GM18858 (cell line): ENCODE data around the gene SH3TC1.

Experiments
- ATAC-seq: cut with Tn5 transposase; IDR thresholded peaks from one replicate; pipeline ENCODE4 v1.9.1; 2021; ENCODE audit not compliant: unreplicated experiment

SH3TC1 gene

DNA sequence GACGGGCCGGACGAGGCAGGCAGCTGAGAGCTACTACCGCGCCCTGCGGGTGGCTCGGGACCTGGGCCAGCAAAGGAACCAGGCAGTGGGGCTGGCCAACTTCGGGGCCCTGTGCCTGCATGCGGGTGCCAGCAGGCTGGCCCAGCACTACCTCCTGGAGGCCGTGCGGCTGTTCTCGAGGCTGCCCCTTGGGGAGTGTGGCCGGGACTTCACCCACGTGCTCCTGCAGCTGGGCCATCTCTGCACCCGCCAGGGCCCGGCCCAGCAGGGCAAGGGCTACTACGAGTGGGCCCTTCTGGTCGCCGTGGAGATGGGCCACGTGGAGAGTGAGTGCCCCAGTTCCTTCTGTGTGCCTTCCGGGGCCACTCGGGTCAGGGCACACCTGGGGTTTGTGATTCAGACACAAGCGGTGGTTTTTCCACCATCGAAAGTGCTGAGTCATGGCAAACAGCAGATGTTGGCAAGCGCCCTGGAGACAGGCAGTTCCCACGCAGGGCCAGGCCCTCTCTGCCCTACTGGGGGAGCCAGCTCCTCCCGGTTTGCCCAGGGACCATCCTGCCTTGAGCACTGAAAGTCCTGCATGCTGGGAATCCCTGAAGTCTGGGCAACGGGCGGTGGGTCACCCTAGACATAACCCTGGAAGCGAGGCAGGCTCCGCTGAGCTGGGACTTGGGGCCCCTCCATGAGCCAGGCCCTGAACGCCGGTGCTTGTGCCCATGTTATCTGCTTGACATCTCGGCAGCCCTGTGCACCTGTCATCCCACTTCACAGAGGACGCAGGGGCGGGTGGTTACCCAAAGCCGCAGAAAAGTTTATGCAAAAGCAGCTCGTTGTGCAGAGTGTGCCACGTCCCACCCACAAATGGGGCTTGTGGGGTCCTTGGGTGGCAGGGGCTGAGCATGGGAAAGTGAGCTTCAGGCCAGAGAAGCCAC lies 29.5 kb downstream of the SH3TC1 start:
- peak; percentile 69 for ATAC-seq

DNA sequence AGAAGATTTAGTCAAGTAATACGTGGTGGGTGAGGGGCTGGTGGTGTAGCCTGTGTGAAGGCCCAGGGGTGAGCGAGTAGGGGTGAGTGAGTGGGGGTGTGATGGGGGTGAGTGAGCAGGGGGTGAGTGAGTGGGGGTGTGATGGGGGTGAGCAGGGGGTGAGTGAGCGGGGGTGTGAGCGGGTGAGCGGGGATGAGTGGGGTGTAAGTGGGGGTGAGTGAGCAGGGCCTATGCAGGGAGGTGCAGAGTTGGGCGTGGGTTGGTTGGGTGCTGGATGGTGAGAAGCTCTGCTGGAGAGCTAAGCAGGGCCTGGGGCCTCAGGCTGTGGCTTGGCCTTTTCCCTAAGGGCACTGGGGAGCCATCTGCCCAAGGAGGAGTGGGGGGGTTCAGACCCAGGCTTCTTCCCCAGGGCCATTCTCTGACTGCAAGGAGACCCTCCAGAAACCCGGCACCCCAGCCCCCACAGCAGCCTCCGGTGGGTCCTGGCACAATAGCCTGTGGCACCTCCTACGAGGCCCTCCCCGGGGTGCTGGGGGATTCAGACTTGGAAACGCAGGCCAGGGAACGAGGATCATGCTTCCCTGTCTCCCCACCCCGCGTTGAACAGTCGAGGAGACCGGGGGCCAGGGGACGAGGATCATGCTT lies 30.4 kb downstream of the SH3TC1 start:
- no peak for ATAC-seq

DNA sequence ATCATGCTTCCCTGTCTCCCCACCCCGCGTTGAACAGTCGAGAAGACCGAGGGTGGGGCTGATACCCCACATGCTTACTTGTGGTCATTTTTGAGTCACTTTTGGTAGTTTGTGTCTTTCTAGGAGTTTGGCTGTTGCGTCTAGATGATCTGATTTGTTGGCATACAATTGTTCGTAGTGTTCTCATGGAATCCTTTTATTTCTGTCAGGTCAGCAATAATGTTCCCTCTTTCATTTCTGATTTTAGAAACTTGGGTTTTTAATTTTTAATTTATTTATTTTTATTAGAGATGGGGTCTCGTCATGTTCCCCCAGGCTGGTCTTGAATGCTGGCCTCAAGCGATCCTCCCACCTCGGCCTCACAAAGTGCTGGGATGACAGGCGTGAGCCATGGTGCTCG lies 30.9 kb downstream of the SH3TC1 start:
- no peak for ATAC-seq

DNA sequence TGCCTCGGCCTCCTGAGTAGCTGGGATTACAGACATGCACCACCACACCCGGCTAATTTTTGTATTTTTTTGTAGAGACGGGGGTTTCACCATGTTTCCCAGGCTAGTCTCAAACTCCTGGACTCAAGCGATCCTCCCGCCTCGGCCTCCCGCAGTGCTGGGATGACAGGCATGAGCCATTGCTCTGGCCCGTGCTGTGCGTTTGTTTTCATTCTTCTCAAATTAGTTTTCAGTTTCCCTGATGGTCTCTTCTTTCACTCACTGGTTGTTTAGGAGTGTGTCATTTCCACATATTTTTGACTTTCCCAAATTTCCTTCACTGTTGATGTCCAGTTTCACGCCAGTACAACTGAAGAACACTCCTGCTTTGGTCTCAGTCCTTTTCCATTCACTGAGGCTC lies 31.8 kb downstream of the SH3TC1 start:
- ATAC-seq: no peak

DNA sequence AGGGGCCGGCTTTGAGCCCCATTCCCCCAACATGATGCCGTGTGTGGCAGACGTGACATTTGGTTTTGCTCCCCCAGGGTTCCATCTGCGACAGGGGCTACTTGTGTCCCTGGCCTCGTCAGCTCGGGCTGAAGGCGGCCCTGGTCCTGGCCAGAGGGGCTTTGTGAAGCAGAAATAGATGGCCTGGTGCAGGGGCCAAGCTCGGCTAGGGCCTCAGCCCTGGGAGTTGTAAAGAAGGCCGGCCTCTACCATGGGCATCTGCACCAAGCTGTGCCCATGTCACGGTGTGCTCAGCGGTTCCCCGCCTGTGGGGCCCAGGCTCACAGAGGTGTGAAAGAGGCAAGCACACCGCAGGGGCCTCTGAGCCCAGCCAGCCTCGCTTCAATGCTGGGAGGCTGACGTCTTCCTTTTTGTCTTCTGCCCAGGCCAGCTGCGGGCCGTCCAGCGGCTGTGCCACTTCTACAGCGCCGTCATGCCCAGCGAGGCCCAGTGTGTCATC lies 32.5 kb downstream of the SH3TC1 start:
- no peak for ATAC-seq

DNA sequence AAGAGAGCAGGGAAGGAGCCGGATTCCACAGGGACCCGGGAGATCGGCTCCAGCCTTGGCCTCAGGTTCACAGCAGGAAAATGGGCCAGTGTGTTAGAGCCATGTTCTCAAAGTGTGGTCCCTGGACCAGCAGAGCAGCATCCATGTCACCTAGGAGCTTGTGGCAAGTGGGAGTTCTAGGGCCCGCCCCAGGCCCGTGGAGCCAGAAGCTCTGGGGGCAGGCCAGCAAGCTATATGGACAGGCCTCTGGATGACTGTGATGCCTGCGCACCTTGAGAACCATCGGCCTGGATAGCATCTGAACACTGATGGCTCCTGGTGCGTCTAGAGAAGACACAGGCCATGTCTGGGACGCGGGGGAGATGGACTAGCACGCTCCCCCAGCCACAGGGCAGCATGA lies 33.7 kb downstream of the SH3TC1 start:
- no peak for ATAC-seq

DNA sequence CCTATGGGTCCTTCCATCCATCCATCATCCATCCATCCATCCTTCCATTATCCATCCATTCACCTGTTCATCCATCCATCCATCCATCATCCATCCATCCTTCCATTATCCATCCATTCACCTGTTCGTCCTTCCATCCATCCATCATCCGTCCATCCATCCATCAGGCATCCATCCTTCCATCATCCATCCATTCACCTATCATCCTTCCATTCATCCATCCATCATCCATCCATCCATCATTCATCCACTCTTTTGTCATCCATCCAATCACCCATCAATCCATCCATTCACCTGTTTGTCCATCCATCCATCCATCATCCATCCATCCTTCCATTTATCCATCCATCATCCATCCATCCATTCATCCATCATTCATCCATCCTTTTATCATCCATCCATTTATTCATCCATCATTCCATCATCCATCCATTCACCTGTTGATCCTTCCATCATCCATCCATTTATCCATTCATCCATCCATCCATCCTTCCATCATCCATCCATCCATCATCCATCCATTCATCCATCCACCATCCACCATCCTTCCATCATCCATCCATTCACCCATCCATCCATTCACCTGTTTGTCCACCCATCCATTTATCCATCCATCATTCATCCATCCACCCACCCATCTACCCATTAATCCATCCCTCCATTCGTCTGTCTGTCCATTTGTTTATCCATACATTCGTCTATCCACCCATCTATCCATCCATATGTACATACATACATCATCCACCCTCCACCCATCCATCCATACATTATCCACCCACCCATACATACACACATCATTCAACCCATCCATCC lies 34.8 kb downstream of the SH3TC1 start:
- no peak for ATAC-seq

DNA sequence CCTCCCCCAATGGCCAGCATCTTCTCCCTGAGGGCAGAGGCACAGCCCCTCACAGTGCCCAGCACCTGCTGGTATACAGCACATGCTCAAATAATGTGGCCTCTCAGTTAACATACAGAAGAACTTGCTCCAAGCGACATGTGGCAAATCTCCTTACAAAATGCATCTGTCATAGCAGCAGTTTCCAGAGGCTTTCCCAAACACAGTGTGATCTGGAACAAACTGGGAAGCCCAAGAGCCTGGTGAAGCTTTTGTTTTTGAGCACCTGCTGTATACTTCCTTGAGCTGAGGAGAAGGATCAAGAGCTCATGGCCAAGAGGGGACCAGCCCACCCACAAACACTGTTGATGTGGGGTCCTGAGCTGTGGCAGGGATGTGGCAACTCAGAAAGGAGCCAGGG lies 35.6 kb downstream of the SH3TC1 start:
- no peak for ATAC-seq

DNA sequence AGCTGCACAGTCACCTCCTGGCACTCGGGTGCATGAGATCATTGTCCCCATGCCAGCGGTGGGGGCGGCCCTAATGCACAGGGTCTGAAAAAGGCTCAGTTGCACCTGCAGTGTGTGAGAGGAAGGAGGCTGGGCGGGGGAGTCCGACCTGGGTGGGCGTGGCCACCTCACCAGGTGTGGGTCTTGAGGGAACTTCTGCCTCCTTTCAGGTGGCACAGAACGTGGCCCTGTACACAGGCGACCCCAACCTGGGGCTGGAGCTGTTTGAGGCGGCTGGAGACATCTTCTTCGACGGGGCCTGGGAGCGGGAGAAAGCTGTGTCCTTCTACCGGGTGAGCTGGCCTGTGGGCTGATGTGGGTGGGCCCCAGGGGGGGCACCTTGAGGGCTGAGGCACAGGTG lies 36.1 kb downstream of the SH3TC1 start:
- ATAC-seq: no peak

DNA sequence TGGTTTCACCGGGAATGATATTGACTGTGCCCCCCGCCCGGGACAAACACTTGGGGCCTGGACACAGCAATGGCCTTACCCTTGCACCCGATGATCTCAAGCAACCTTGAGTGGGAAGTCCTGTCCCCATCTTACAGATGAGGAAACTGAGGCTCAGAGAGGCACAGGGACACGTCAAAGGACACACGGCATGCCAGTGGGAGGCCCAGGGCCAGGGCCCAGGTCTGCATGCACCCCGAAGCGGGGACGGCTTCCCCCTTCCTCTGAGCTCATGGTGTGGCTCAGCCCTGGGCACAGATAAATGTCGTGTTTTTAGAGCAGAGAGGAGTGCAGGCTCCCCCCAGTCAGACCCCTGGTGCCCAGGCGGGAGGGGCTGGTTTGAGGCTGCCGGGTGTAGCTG lies 36.6 kb downstream of the SH3TC1 start:
- no peak for ATAC-seq

DNA sequence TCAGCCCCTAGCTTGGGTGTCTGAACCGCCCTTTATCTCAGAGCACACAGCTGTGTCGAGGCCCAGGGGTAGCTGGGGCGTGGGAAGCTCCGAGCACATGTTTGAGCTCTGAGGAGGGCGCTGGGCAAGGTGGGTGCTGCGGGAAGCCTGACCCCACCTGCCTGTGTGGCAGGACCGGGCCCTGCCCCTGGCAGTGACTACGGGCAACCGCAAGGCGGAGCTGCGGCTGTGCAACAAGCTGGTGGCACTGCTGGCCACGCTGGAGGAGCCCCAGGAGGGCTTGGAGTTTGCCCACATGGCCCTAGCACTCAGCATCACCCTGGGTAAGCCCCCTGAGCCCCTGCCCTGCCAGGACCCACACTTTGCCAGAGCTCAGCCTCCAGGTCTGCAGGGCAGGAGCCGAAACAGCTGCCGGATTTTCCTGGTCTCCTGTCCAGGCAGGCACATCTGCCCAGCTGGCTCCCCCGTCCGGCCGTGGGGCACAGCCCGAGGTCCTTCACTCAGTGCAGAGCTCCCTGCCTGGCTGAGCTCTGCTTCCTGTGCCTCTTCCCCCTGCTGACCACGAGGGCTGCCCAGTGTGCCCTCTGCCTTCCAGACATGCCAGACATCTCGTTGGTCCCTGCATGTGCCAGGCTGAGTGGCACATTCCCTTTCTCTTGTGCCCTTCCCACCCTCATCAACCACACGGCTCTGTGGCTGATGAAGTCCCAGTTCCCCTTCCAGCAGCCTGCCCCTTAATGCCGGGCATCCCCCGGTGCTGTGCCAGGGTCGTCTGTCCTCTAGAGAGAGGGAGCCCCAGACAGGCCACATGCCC lies 37.2 kb downstream of the SH3TC1 start:
- ATAC-seq: no peak

DNA sequence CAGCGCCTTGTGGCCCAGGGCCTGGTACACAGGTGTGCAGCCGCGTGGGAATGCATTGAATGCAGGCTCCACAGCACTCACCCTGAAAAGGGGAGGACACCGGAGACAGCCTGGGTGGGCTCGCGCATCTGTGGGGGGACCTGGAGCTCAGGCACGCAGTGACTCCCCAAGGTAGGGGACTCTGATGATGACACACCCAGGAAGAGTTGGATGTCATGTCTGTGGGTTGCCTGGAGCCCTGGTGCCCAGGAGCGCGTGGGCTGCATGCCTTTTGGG lies 37.8 kb downstream of the SH3TC1 start:
- ATAC-seq: no peak

DNA sequence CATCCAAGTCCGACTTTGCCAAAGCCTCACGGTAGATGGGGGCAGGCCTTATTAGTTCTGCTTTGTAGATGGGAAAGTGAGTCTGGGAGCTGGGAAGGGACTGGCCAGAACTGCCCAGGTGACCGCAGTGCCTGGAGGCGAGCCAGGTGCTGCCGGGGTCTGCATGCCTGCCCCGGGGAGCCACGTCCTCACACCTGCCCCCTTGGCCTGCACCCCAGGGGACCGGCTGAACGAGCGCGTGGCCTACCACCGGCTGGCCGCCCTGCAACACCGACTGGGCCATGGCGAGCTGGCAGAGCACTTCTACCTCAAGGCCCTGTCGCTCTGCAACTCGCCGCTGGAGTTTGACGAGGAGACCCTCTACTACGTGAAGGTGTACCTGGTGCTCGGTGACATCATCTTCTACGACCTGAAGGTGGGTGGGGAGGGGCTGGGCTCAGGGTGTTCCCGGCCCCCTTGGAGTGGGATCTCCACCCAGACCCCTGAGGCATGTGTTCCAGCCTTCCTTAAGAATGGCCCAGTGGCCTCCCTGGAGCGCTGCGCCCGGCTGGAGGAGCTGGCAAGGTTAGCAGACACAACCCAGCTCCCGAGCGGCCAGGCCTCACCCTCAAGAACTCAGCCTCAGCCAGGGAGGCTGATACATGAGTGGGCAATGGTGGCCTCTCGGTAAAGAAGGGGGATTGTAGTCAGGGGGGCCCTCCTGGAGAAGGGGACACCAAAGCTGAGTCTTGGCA lies 38.3 kb downstream of the SH3TC1 start:
- no peak for ATAC-seq

DNA sequence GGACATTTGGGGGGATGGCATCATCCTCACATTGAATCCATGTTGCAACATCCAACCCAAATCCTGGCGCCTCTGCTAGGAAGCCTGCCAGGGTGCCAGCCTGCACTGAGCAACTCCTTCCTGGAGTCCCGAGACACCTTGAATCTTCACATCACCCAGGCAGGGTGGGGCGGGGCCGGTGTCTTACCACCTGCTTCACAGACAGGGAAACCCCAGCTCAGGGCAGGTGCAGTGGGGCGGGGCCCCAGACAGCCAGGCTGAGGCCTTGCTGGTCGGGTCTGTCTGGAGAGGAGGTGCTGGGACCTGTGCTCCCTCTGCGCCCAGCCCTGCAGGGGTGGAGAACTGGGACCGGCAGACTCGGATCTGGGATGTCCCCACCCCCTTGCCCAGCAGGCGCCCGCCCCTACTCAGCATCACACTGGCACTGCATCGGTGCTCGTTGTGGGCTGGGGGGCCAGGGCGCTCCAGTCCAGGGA lies 39.0 kb downstream of the SH3TC1 start:
- no peak for ATAC-seq

DNA sequence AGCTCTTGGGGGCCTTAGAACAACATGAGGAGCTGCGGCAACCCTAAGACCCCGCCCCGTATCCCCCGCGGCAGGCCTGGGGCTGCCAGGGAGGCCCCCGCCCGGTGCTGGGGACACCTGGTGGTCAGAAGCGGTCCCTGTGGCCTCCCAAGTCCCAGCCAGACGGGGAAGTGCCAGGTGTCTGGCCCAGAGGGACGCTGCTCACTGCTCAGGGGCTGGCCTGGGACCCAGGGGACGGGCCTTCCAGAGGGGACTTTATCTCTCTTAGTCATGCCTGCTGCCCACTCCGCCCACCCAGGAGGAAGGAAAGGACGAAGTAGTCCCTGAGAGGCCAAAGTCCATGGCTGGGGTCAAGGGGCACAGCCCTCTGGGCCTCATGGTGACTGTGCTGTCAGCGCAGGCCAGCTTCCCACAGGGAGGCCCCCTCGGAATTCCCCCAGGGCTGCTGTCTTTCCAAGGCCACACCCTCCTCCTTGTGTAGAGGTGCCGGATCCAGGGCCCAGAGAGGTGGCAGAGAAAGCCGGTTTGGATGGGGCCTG lies 39.5 kb downstream of the SH3TC1 start:
- no peak for ATAC-seq

DNA sequence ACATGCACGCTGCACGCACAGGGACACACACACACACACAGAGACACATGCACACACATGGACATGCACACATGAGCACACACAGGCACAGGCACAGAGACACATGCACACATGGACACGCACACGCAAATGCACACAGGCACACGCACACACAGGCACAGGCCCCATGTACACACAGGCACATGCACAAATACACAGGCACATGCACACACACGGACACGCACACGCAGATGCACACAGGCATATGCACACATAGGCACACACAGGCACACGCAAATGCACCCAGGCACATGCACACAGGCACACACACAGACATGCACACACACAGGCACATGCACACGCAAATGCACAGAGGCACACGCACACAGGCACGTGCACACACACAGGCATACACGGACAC lies 40.1 kb downstream of the SH3TC1 start:
- no peak for ATAC-seq

DNA sequence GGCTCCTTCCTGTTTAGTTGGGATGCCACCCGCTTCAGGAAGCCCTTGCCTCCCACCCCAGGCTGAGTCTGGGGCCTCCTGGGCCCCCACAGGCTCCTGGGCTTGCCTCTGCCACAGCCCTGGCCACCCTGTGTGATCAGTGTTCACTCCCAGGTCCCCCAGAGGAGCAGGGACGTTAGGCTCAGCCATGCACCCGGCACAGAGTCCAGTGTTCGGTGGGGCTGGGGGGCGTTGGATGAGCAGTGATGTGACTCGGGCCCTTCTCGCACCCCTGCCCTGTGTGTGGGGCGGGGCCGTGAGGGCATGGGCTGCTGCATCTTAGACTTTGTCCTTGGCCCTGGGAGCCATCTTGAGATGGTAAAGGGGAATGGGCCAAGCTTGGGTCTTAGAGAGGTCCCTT lies 40.6 kb downstream of the SH3TC1 start:
- no peak for ATAC-seq

DNA sequence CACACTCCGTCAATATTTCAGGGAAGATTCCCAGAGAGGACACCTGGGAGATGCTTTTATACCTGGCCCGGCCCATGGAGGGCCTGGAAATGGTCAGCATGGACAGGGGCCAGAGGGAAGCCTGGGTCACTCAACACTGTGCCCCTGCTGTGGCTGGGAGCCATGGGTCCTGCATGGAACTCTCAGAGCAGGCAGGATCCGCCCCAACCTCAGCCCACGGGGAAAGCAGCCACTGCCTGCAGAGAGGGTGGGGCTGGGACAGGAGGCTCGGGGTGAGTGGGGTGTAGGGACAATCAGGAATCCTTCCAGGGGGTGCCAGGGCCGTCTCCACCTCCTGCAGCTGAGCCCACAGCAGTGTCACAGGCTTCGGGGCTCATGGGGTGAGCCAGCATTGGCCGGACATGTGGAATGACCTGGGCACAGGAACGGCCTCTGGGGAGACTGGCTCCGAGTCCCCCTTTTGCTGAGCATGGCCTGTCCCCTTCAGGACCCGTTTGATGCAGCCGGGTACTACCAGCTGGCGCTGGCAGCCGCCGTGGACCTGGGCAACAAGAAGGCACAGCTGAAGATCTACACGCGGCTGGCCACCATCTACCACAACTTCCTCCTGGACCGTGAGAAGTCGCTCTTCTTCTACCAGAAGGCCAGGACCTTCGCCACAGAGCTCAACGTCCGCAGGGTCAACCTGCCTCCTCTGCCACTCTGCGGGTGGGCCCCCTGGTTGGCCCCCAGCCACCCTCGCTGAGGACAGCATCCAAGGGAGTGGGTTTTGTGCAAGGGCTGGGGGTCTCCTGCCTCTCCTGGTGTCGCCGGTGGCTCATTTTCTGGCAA lies 41.3 kb downstream of the SH3TC1 start:
- ATAC-seq: no peak

DNA sequence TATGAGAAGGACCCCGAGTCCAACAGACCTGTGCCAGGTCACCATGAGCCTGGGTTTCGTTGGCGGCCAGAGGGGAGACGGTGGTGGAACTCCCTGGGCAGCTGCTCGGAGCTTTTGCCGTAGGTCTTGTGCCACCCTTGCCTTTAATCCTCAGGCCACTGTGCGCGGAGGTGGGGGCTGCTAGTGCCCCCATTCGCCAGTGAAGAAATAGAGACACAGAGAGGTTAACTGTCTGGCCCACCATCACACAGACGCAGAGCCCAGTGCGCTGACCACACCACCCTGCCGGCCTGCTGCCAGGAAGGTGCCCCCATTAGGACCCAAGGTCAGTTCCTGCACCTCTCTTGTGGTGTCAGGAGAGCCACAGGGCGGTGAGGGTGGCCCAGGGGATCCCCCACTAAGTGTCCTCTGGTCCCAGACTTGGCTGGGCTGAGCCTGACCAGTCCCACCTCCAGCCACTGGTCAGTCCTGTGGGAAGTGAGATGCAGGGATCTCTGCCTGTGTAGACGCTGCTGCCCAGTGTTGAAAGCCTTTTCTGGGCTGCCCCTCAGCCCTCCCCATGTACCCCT lies 42.2 kb downstream of the SH3TC1 start:
- no peak for ATAC-seq
